Fibroblast of the aortic adventitia (primary cell): ENCODE results near the gene GBP6. TPM values are rescaled to one million over a fixed set of nuclear protein-coding genes. Genes with fewer than 3 reads are reported as not detected.

Experiments used
- DNase-seq: peaks from one replicate; pipeline ENCODE4 v3.0.0-alpha.2; 2010; ENCODE audit warnings: low read depth
- H3K4me3 ChIP-seq: 2 replicates; pipeline ENCODE4 v1.5.1; 2011; ENCODE audit warnings: low read depth, mild to moderate bottlenecking, control low read depth, low read length, moderate library complexity
- CTCF ChIP-seq: IDR thresholded peaks from 2 replicates; pipeline ENCODE4 v1.5.1; 2011; ENCODE audit warnings: mild to moderate bottlenecking, low read length, control low read depth, inconsistent platforms; ENCODE audit not compliant: insufficient read depth
- total RNA-seq: library from RNA; depleted of rRNA; stranded (reverse); fragments of >200 nt; gene quantifications from 2 replicates; pipeline ENCODE4 v1.2.3, GENCODE V29; 2012; ENCODE audit warnings: low replicate concordance

GBP6 gene
- total RNA-seq, 1 donor: not detected

DNA sequence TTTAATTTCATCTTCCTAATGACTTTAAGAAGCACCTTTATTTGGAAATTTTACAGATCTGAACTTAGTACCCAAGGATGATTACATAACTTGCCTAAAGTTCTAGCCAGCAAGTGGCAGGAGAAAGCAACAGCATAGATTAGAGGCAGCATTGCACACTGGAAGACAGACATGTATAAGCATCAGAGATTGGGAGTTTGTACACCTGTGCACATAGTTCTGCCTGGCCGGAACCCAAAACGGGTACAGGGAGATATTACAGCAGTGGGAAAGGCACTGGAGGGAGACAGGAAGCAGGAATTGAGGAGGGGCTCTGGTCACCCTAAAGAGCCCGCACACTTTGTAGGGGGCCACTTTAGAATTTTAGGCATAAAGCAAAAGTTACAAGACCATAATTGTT, 19.3 kb downstream of the GBP6 start:
- no peak for DNase-seq
- no peak for TF ChIP-seq CTCF
- no peak overlapping the region for H3K4me3 ChIP-seq

DNA sequence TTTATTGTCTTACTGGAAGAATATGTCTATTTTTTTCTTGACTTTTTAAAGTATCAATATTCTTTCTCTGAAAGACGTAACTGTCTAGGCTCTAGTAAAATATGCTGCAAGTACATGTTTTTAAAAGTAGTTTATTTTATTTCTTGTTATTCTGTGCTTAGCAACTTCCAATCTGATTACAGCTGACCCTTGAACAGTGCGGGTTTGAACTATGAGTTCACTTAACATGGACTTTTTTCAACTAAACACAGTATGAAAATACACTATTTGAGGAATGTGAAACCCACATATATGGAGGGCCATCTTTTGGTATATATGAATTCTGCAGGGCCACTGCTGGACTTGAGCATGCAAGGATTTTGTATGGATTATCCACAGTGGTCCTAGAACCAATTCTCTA, 26.8 kb downstream of the GBP6 start:
- H3K4me3 ChIP-seq: no peak overlapping the region
- no peak for DNase-seq
- no peak for TF ChIP-seq CTCF

- TF ChIP-seq CTCF: no peak
- H3K4me3 ChIP-seq: no peak overlapping the region
- DNase-seq: no peak
These were observed 27.8 kb downstream of the GBP6 start for GRCh38 chr1:89391686-89392085.

DNA sequence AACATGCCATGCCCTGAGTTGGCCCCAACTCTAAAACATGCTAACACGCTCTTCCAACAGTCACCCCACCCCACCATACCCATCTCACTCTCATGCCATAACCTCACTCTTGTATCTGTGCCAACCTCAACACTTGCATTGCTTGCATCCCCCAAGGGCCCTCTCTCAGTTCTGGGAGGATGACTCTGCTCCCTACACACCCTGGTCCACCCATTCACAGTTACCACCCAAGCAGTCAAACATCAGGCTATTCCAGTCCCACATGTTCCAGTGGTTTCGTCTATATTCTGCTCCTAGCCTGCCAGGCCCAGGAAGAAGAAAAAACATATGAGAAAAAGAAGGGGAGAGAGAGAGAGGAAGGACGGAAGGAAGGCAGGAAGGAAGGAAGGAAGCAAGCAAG, 31.0 kb downstream of the GBP6 start:
- H3K4me3 ChIP-seq: no peak overlapping the region
- TF ChIP-seq CTCF: no peak
- DNase-seq: no peak

DNA sequence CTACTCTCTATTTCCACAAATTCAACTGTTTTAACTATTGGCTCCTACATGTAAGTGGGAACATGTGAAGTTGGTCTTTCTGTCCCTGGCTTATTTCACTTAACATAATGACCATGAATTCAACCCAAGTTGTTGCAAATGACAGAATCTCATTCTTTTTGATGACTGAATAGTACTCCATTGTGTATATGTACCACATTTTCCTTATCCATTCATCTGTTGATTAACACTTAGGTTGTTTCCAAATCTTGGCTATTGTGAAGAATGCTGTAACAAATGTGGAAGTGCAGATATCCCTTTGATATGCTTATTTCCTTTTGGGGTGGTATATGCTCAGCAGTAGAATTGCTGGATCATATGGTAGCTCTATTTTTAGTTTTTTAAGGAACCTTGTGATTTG, 33.0 kb downstream of the GBP6 start:
- no peak for TF ChIP-seq CTCF
- no peak for DNase-seq
- H3K4me3 ChIP-seq: no peak overlapping the region

- DNase-seq: no peak
- H3K4me3 ChIP-seq: no peak overlapping the region
These were observed 41.5 kb downstream of the GBP6 start for GRCh38 chr1:89405275-89405929.

More at GRCh38 chr1:89405275-89405929, 41.5 kb downstream of the GBP6 start:
- no peak for TF ChIP-seq CTCF
